Fibroblast of skin of right quadriceps (primary cell): ENCODE results near the gene GUCY2D.
"Not testable (repeated sequence)": the region's sequence is repeated elsewhere in the genome, so short reads cannot be mapped to it uniquely, and the experiment has no call there.

Source experiments
- DNase-seq: peaks from one replicate; pipeline ENCODE4 v3.0.0-alpha.2; 2013

GUCY2D gene

DNA sequence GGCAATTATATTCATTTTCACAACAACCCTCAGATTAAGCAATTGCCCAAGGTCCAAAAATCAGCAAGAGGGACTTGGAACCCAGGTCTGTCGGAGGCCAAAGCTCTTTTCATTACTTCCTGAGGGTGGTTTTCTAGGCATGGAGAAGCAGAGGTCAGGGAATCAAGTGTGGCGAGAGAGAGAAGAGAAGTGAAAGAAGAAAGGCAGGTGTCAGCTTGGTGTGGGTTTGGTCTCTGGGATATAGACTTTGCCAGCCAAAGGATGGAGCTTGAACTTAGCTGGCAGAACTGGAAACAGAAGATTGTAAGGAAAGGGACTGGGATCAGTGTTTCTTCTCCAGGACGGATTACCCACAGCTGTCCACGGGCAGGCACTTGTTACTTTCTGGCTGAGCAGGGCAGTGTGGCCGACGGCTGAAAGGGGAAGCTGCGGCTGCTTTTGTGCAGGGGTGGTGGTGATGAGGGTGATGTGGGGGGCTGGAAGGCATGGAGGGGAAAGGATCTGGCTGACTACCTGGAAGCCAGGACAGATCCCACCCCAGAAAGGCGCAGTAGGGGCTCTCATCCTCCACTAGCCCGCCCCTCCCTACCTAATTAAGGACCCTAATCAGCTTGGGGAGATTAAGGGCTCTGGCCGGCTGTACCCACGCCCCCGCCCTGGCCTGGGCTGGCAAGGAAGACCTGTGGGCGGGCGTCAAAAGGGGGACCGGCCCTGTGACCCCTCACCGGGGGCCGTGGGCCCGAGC, at the start of gene GUCY2D:
TSS of gene GUCY2D (plus strand) at position 640 of the 745 bp plus-strand sequence. CDS start 433 bp downstream, outside the sequence.
- DNase-seq = no peak

DNA sequence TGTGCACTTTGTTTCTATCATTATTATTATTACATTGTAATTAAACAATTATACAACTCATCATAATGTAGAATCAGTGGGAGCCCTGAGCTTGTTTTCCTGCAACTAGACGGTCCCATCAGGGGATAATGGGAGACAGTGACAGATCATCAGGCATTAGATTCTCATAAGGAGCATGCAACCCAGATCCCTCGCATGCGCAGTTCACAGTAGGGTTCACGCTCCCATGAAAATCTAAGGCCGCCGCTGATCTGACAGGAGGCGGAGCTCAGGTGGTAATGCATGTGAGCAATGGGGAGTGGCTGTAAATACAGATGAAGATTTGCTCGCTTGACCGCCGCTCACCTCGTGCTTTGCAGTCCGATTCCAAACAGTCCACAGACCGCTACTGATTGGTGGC, 49.1 kb upstream of the GUCY2D start:
- DNase-seq = not testable (repeated sequence)

DNA sequence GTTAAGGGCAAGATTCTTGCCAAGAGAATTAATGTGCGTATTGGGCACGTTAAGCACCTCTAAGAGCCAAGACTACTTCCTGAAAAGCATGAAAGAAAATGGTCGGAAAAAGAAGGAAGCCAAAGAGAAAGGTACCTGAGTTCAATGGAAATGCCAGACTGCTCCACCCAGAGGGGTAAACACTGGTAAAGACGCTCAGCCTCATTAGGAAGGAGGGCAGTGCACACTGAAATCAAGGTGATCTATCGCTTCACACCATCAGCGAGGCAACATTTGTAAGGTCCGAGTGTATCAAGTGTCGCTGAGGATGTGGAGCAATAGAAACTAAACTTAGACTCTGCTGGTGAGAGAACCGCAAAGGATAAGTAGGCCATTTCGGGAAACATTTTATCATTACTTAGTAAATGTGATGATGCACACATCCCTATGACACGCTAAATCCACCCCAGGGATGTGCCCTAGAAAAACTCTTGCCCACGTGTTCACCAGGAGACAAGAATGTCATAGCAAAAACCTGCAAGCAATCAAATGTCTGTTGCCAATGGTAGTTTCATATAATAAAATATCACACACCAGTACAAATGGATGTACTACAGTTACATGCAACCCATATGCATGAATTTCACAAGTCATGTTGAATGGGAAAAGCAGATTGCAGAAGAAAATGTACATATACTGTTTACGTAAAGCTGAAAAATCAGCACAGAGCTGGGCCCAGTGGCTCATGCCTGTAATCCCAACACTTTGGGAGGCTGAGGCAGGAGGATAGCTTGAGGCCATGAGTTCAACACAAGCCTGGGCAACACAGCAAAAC, 46.8 kb upstream of the GUCY2D start:
- peak; percentile 25 for DNase-seq

DNA sequence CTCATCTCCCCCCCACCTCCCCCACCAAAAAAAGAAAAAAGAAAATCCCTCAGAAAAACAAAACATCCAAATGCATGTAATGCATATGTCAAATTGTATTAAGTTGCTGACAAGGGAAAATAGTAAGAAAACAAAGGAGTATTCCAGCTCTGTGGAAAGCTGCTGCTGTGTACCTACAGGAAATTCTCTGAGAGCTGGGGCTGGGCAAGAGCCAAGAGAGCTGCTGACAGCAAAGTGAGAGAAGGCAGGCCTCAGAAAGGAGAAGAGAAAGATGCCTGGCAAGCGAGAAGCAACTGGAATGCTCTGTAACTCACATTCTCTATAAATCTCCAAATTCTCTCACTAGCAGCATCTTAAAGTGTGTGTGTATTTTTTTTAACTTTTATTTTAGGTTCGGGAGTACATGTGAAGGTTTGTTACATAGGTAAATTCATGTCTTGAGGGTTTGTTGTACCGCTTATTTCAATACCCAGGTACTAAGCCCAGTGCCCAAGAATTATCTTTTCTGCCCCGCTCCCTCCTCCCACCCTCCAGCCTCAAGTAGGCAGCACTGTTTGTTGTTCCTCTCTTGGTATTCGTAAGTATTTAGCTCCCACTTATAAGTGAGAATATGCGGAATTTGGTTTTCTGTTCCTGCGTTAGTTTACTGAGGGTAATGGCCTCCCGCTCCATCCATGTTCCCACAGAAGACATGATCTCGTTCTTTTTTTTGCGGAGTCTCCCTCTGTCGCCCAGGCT, 46.0 kb upstream of the GUCY2D start:
- peak; percentile 48 for DNase-seq

DNA sequence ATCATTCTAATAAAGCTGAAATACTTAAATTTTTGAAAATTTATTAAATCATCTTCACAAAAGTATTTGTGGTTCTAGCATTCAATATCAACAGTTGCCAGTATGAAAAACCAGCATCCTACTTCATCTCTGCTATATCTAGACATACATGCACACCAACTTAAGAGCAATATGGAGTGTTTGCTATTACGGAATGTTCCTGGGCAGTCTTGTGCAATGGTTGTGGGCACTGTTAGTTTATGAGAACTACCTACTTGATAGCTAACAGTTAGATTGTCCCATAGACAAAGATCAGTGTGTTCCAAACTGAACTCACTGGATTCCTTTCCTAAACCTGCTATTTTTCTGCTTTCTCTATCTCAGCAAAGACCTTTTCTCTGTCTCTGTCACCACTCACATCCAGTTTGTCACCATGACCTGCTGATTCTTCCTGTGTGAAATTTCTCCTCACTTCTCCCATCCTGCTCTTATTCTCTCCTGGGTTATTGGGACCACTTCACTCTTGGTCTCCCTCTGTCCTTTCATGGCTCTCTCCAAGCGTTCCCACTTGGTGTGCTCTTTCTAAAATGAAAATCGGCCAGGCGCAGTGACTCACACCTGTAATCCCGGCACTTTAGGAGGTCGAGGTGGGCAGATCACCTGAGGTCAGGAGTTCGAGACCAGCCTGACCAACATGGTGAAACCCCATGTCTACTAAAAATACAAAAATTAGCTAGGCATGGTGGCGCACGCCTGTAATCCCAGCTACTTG, 42.7 kb upstream of the GUCY2D start:
- DNase-seq = no peak

DNA sequence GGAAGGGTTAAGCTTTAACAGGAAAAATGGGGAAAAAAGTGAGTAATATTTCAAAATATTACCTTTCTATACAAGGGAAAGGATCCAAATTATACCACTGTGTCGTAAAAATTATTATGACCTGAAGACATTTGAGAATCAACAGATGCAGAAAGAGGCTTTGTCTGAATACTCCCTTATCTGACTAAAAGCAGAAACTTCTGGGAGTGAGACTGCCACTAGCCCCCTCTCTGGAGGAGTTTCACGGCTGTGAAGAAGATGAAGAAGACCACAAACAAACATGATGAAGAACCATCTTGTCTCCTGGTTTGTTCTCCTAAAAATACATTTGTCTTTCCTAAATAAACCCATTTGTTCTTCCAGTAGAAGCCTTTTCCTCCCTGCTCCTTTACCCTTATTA, 41.0 kb upstream of the GUCY2D start:
- DNase-seq = no peak

DNA sequence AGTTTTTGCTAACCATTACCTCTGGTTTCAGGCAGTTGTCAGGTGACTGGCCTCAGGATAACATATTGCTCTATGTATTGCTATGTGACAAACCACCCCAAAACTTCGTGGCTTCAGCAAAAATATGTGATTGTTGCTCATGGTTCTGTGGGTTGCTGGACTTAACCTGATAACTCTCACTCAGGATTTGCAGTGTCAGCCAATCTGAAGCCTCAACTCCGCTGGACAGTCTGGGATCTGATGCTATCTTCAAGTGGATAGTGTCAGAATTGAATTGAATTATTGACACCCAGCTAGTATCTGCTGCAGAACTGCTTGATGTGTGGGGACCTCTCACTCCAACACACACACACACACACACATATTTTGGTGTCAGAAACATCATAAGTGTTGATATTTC, 34.7 kb upstream of the GUCY2D start:
- no peak for DNase-seq

DNA sequence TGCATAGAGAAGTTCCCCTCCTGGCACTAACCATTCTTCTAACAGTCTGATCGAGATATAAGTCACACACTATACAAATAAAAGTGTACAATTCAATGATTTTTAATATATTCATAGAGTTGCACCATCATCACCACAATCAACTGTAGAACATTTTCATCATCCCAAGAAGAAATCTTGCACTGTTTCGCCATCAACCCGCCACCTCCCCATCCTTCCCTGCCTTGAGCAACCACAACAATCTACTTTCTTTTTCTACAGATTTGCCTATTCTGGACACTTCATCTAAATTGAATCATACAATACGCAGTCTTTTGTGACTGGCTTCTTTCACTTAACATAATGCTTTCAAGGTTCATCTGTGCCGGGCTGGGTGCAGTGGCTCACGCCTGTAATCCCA, 33.0 kb upstream of the GUCY2D start:
- no peak for DNase-seq

DNA sequence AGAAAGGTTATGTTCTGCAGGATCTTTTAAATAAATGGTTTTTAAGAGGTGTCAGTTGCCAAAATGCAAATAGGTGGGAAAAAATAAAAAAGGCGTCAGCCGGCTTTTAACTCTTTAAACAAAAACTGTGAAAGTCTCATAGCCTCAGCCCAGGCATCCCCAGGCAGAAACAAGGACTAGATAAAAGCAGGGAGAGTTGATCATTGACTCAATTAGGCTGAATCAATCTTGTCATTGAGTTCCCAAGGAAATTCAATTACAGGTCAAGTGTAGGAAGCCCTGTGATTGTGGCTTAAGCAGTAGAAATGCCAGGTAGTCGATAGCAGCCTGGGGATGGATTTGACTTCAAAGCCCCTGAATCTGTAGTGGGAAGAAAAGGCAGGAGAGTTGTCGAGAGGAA, 30.8 kb upstream of the GUCY2D start:
- DNase-seq = no peak

DNA sequence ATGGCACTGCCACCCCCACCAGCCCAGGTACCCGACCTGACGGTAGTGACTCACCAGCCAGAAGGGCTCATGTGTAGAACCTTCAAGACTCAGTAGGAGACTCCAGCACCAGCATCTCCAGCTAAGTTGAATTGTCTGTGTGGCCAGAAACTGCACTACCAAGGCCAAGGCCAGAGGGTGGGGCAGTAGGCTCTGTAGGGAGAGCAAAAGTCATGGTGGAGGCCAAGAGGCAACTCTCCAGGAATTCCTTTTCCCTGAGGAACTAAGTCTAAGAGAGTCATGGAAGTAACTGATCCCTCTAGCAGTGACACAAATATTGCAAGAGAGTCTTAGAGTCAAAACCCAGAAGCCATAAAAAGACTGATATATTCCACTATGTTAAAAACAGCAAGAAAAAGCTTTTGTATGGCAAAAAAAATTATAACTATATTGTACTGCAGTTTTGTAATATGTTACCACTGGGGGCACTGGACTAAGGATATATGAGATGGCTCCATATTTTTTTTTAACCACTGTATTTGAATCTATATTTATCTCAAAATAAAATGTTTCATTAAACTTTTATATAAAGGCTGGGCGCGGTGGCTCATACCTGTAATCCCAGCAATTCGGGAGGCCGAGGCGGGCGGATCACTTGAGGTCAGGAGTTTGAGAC, 30.2 kb upstream of the GUCY2D start:
- no peak for DNase-seq

DNA sequence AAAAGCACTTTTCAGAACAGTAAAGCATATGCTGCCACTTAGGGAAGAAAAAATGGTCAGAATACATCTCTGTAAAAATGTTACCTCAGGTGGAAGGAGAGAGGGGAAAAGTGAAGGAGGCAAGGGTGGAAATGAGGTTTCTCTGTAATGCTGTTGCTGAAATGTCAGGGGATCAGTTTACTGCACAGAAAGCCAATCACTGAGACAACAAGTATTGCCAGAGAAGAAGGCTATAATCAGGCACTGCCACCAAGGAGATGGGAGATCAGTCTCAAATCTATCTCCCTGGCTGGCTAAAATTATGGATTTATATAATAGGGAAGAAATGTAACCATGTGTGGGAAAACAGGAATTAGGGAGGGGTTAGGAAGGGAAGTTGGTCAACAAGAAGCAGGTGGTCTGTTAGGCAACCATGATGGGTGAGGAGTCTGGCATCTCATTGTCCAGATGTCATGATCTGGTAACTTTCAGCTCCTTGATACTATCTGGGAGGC, 27.7 kb upstream of the GUCY2D start:
- DNase-seq = no peak

DNA sequence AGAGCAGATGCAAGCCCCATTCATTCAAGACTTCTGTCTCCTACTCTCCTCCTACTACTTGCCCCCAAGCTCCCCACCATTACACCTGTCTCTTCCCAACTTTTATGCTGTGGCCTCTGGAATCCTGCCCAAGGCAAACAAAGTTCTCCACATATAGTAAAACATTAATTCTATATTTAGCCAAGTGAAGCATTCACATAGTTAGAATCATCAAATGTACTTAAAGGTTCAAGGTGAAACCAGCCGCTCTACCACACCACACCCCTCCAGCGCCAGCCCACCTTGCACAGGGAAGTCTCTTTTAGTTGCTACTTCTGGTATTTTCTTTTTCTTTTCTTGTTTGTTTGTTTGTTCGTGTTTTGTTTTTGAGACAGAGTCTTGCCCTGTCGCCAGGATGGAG, 25.4 kb upstream of the GUCY2D start:
- DNase-seq = no peak

DNA sequence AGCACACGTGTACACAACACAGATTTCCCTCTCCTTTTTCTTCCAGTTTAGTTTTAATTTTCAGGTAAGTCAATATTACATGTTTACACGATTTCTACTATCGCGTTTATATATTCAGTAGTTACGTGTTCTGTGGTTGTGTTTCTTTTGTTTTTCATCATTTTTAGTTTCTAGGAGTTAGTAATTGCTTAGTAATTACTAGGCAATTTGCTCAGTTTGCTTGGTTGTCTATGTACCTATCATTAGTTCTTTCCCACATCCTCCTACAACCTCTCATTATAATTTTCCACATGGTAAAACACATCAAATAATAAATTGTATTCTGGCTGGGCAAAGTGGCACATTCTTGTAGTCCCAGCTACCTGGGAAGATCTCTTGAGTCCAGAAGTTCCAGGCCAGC, 24.6 kb upstream of the GUCY2D start:
- DNase-seq = no peak

DNA sequence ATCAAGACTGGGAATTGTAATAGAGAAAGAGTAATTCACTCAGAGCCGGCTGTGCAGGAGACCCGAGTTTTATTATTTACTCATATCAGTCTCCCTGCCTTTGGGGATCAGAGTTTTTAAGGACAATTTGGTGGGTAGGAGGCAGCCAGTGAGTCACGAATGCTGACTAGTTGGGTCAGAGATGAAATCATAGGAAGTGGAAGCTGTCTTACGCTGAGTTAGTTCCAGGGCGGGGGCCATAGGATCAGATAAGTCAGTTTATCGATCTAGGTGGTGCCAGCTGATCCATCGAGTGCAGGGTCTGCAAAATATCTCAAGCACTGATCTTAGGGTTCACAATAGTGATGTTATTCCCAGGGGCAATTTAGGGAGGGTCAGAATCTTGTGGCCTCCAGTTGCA, 20.2 kb upstream of the GUCY2D start:
- DNase-seq = peak; percentile 65

DNA sequence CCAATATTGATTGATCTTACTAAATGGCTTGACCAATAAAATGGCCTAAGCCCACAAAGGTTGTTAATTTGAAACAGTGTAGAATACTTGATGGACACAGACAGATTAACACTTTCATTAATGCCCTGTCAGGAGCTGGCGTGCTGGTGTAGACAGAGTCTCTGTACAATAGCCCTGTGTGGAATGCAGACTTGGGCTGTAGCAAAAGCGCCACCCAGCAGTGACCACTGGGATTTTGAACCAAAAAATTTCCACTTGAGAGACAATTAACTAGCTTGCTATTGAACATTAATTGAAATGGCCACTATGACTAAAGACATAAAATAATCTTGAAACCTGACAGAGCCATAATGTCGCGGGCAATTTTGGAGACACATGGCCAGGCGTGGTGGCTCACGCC, 19.7 kb upstream of the GUCY2D start:
- peak; percentile 25 for DNase-seq

DNA sequence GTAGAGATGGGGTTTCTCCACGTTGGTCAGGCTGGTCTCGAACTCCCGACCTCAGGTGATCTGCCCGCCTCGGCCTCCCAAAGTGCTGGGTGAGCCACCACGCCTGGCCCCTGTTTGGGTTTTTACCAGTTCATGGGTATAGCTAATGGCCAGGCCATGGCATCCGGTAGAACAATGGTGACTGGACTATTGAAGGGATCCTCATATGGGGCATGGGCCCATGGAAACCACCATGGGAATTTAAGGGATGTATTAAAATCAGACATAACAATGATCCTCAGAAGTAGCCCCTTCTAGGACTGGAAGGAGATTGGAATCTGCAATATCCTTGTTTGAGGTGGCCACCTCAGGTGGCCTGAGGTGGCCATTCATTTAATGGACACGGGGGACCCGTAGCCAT, 17.5 kb upstream of the GUCY2D start:
- DNase-seq = no peak

DNA sequence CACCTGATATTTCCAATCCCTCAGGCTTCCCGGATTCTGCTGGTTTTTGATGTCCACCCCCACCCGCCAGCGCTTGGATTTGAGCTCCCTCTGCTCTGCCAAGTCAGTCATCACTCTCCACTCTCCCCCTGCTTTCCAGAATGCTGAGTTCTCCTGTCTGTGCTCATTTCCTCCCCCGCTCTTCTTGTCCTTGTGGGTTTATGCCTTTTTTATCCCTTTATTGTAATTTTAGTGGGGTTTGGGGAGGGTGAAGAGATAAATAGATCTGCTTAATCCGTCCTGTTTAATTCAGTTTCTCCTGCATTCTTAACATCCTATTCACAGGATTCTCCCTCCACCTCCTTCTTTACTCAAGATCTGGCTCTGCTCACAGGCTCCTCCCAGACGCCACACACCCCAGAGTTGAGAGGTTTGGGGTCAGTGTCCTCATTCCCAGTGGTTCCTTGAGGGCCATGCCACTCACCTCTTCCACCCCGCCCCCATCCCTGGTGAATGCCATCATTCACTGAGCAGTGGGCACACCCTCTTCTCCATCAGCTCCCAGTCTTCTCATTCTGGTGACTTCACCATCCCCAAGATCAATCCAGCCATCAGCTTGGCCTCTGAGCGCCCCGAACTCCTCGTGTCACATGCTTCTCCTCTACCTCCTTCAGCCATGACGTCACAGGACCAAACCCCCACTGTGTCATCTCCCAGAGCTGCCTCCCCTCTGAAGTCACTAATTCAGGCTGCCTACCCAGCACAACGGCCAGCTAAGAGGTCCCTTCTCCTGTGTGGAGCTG, 15.1 kb upstream of the GUCY2D start:
- peak; percentile 18 for DNase-seq

DNA sequence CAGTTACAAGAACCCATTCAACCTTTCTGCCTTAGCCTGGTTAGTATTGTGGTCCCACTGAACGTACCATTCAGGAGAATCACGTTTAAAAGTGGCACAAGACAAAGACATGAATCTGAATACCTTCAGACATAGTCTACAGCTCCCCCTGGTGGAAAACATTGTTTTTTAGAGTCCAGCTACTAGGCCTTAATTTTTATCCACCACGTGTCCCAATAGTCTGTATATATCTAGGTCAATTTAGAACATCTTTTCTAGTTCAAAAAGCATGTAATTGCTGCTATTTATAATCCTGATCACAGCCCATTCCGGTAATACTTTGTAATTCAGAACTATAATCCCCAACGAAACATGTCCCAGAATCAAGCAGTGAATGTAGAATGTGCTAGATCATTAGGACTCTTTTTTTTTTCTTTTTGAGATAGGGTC, 13.7 kb upstream of the GUCY2D start:
- peak; percentile 86 for DNase-seq

DNA sequence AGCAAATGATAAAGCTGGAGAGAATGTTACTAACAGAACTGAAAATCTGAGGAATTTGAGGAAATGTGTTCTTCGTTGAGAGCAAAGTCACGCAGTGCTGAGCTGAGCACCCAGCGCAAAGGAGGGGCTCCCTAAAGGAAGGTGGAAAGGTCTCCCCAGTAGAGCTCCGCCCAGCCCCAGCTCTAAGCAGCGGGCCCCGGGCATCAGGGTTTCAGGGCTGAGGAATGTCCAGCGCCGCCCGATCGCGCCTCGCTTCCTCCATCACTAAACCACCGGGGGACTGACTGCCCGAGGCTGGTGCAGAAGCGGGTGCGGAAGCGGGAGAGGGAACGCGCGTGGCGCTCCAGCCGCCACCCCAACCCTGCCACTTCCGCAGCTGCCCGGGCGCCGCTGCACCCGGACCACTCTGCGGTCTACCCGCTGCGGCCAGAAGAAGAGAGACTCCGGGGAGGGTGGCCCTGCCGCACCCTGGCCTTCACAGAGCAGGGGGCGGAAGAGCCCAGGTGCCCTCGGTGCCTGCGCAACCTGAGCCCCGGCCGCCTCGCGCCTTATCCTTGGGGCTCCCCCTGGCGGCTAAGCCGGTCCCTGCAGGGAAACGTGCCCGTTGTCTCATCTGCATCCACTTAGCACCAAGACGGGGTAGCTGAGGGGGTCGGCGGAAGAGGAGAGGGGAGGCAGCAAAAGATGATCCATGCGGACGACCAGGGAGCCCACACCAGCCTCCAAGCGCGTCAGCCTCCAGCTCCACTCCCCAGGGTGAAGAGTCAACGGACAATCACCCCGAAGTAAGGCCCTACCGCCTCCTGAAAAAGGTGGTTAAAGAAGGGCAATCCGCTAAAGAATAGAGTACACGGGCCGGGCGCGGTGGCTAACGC, 12.4 kb upstream of the GUCY2D start:
- DNase-seq = peak; percentile 66

DNA sequence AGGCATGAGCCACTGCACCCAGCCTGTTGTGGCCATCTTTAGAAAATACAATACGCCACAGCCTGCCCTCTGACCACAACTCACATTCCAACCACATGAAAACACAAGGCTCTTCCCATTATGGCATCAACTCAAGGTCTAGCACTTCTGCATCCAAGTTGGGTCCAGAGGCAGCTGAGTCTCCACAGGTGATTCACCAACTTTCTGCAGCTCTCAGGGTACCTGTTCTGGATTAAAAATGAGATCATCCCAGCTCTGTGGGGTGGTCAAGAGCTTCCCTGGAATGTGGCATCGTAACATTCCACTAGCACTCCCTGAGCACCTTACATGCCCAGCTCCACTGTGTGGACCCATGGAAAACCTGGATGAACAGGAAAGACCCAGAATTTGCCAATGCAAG, 9.9 kb upstream of the GUCY2D start:
- no peak for DNase-seq
